Measurements from ENCODE around the gene PLIN3.

GRCh38 chr19:4896372-4896771, 28.9 kb upstream of the PLIN3 start:
- TF ChIP-seq CTCF (conservative IDR thresholded peaks at IDR 0.05; ENCODE audit: low read depth in 2 of 2) (no peak), JUNB (IDR thresholded peaks at IDR 0.05; ENCODE audit: unreplicated experiment) (no peak), EZH2 (IDR thresholded peaks at IDR 0.05; ENCODE audit: low read depth, unreplicated experiment) (no peak), CREB1 (CRISPR knock-in tag; IDR thresholded peaks at IDR 0.05; ENCODE audit: low read depth) (no peak), POLR2AphosphoS5 (IDR thresholded peaks at IDR 0.05; ENCODE audit: low read depth) (no peak), REST (IDR thresholded peaks at IDR 0.05; ENCODE audit: unreplicated experiment) (no peak), EZH2phosphoT487 (IDR thresholded peaks at IDR 0.05; ENCODE audit: unreplicated experiment) (no peak), ZNF331 (CRISPR knock-in tag; IDR thresholded peaks at IDR 0.05; ENCODE audit: low read depth) (no peak)
- TF ChIP-seq, protein P1, sequence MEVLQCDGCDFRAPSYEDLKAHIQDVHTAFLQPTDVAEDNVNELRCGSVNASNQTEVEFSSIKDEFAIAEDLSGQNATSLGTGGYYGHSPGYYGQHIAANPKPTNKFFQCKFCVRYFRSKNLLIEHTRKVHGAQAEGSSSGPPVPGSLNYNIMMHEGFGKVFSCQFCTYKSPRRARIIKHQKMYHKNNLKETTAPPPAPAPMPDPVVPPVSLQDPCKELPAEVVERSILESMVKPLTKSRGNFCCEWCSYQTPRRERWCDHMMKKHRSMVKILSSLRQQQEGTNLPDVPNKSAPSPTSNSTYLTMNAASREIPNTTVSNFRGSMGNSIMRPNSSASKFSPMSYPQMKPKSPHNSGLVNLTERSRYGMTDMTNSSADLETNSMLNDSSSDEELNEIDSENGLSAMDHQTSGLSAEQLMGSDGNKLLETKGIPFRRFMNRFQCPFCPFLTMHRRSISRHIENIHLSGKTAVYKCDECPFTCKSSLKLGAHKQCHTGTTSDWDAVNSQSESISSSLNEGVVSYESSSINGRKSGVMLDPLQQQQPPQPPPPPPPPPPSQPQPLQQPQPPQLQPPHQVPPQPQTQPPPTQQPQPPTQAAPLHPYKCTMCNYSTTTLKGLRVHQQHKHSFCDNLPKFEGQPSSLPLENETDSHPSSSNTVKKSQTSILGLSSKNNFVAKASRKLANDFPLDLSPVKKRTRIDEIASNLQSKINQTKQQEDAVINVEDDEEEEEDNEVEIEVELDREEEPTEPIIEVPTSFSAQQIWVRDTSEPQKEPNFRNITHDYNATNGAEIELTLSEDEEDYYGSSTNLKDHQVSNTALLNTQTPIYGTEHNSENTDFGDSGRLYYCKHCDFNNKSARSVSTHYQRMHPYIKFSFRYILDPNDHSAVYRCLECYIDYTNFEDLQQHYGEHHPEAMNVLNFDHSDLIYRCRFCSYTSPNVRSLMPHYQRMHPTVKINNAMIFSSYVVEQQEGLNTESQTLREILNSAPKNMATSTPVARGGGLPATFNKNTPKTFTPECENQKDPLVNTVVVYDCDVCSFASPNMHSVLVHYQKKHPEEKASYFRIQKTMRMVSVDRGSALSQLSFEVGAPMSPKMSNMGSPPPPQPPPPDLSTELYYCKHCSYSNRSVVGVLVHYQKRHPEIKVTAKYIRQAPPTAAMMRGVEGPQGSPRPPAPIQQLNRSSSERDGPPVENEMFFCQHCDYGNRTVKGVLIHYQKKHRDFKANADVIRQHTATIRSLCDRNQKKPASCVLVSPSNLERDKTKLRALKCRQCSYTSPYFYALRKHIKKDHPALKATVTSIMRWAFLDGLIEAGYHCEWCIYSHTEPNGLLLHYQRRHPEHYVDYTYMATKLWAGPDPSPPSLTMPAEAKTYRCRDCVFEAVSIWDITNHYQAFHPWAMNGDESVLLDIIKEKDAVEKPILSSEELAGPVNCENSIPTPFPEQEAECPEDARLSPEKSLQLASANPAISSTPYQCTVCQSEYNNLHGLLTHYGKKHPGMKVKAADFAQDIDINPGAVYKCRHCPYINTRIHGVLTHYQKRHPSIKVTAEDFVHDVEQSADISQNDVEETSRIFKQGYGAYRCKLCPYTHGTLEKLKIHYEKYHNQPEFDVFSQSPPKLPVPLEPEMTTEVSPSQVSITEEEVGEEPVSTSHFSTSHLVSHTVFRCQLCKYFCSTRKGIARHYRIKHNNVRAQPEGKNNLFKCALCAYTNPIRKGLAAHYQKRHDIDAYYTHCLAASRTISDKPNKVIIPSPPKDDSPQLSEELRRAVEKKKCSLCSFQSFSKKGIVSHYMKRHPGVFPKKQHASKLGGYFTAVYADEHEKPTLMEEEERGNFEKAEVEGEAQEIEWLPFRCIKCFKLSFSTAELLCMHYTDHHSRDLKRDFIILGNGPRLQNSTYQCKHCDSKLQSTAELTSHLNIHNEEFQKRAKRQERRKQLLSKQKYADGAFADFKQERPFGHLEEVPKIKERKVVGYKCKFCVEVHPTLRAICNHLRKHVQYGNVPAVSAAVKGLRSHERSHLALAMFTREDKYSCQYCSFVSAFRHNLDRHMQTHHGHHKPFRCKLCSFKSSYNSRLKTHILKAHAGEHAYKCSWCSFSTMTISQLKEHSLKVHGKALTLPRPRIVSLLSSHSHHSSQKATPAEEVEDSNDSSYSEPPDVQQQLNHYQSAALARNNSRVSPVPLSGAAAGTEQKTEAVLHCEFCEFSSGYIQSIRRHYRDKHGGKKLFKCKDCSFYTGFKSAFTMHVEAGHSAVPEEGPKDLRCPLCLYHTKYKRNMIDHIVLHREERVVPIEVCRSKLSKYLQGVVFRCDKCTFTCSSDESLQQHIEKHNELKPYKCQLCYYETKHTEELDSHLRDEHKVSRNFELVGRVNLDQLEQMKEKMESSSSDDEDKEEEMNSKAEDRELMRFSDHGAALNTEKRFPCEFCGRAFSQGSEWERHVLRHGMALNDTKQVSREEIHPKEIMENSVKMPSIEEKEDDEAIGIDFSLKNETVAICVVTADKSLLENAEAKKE (CRISPR knock-in tag; IDR thresholded peaks at IDR 0.05): no peak

All from GM23338 (cell line).